Hepatocyte (in vitro differentiated cells): ENCODE data around the gene CAMKK2. TPM values are rescaled to one million over a fixed set of nuclear protein-coding genes. Genes with fewer than 3 reads are reported as not detected.
"Not testable (repeated sequence)": the region's sequence is repeated elsewhere in the genome, so short reads cannot be mapped to it uniquely, and the experiment has no call there.

Experiments
- DNase-seq: peaks from one replicate; pipeline ENCODE4 v3.0.0-alpha.2; 2016; ENCODE audit warnings: low spot score
- H2AFZ ChIP-seq: fragments of 200-600 bp; sonication (generic); 2 replicates; pipeline ENCODE4 v1.6.0; 2016; ENCODE audit warnings: antibody characterized with exemption, mild to moderate bottlenecking
- H3K27ac ChIP-seq: fragments of 200-600 bp; sonication (generic); 2 replicates; pipeline ENCODE4 v1.5.1; 2016; ENCODE audit warnings: mild to moderate bottlenecking
- H3K27me3 ChIP-seq: fragments of 200-600 bp; sonication (generic); 2 replicates; pipeline ENCODE4 v1.6.1; 2016
- H3K36me3 ChIP-seq: fragments of 200-600 bp; sonication (generic); replicated peaks from 2 replicates; pipeline ENCODE4 v1.5.1; 2016; ENCODE audit warnings: low read depth; ENCODE audit not compliant: insufficient read depth
- H3K4me1 ChIP-seq: fragments of 200-600 bp; sonication (generic); 2 replicates; pipeline ENCODE4 v1.5.1; 2016; ENCODE audit warnings: mild to moderate bottlenecking, moderate library complexity; ENCODE audit not compliant: insufficient read depth
- H3K4me2 ChIP-seq: fragments of 200-600 bp; sonication (generic); 2 replicates; pipeline ENCODE4 v1.6.0; 2016
- H3K4me3 ChIP-seq: fragments of 200-600 bp; sonication (generic); 2 replicates; pipeline ENCODE4 v1.5.1; 2016; ENCODE audit warnings: mild to moderate bottlenecking
- H3K79me2 ChIP-seq: fragments of 200-600 bp; sonication (generic); 2 replicates; pipeline ENCODE4 v1.6.0; 2017; ENCODE audit warnings: mild to moderate bottlenecking
- H3K9me2 ChIP-seq: fragments of 200-600 bp; sonication (generic); replicated peaks from 2 replicates; pipeline ENCODE4 v1.6.0; 2017; ENCODE audit warnings: mild to moderate bottlenecking; ENCODE audit not compliant: insufficient read depth
- H3K9me3 ChIP-seq: fragments of 200-600 bp; sonication (generic); 2 replicates; pipeline ENCODE4 v1.5.1; 2016; ENCODE audit warnings: low read depth, mild to moderate bottlenecking
- H4K20me1 ChIP-seq: fragments of 200-600 bp; sonication (generic); 2 replicates; pipeline ENCODE4 v1.6.0; 2016; ENCODE audit warnings: mild to moderate bottlenecking; ENCODE audit not compliant: insufficient read depth, poor library complexity, severe bottlenecking
- EZH2 ChIP-seq: fragments of 200-600 bp; sonication (generic); IDR thresholded peaks from 2 replicates; pipeline ENCODE4 v1.6.1; 2016; ENCODE audit warnings: antibody characterized with exemption, mild to moderate bottlenecking, borderline replicate concordance
- EZH2phosphoT487 ChIP-seq: fragments of 200-600 bp; sonication (generic); IDR thresholded peaks from one replicate; pipeline ENCODE4 v1.6.1; 2018; ENCODE audit warnings: antibody characterized with exemption, mild to moderate bottlenecking, low read depth, moderate library complexity; ENCODE audit not compliant: unreplicated experiment, severe bottlenecking
- WGBS: methylation state at CpG from one replicate; pipeline ENCODE4 v1.1.6; 2016; ENCODE audit warnings: low lambda C conversion rate; ENCODE audit errors: missing lambda C conversion rate; 5-methylcytosine and 5-hydroxymethylcytosine counted together
- polyA plus RNA-seq: library from polyadenylated mRNA; unstranded; fragments of >200 nt; fragmentation: Nextera tagmentation; extraction: Ambion mirVana; gene quantifications from 2 replicates; pipeline ENCODE4 v1.2.1, GENCODE V29; 2016
- total RNA-seq: library from RNA; depleted of rRNA; stranded (reverse); fragments of >200 nt; gene quantifications from 2 replicates; pipeline ENCODE4 v1.2.3, GENCODE V29; 2014
- TF ChIP-seq, protein P1 (sequence below): fragments of 200-600 bp; sonication (generic); IDR thresholded peaks from 2 replicates; pipeline ENCODE4 v1.5.1; 2016; ENCODE audit warnings: antibody characterized with exemption, mild to moderate bottlenecking; ENCODE audit not compliant: poor library complexity

CAMKK2 gene
- total and polyA plus RNA-seq, 2 experiments from 2014 or later, result 21.5 to 21.9 TPM

DNA sequence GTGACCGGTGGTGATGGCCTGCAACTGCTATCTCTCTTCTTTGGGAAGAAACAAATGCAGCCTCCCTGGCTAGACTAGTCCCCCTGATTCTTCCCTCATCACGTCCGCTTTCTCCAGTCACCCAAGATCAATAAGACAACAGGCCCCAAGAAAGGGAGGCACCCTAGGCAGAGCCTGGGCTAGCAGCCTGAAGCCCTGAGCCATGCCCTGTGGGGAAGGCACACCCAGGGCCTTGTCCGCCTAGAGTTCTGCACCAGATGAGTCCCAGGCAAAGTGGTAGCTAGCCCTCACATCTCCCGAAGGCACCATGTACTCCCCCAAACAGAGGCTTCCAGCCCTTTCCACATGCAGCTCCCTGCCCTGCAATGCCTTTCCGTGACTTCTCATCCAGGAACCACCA, 35.1 kb downstream of the CAMKK2 start:
- Histone ChIP-seq H4K20me1 (no peaks in the 10 kb centered on the region), H3K79me2 (no peaks in the 10 kb centered on the region), H3K9me3 (no peaks in the 10 kb centered on the region), H3K36me3 (no peaks in the 10 kb centered on the region), H3K27me3 (no peaks in the 10 kb centered on the region), H3K9me2 (no peaks in the 10 kb centered on the region), H3K4me2 (no peak overlapping the region), H3K4me1 (no peaks in the 10 kb centered on the region), H2AFZ (no peak overlapping the region), H3K4me3 (no peak overlapping the region), H3K27ac (no peak overlapping the region)
- WGBS, result 92% methylated on average over 6 of the region's 6 CpGs
- TF ChIP-seq, protein P1, sequence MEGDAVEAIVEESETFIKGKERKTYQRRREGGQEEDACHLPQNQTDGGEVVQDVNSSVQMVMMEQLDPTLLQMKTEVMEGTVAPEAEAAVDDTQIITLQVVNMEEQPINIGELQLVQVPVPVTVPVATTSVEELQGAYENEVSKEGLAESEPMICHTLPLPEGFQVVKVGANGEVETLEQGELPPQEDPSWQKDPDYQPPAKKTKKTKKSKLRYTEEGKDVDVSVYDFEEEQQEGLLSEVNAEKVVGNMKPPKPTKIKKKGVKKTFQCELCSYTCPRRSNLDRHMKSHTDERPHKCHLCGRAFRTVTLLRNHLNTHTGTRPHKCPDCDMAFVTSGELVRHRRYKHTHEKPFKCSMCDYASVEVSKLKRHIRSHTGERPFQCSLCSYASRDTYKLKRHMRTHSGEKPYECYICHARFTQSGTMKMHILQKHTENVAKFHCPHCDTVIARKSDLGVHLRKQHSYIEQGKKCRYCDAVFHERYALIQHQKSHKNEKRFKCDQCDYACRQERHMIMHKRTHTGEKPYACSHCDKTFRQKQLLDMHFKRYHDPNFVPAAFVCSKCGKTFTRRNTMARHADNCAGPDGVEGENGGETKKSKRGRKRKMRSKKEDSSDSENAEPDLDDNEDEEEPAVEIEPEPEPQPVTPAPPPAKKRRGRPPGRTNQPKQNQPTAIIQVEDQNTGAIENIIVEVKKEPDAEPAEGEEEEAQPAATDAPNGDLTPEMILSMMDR, result no peak
- TF ChIP-seq EZH2phosphoT487 (no peak), EZH2 (no peak)
- DNase-seq, result no peak

DNA sequence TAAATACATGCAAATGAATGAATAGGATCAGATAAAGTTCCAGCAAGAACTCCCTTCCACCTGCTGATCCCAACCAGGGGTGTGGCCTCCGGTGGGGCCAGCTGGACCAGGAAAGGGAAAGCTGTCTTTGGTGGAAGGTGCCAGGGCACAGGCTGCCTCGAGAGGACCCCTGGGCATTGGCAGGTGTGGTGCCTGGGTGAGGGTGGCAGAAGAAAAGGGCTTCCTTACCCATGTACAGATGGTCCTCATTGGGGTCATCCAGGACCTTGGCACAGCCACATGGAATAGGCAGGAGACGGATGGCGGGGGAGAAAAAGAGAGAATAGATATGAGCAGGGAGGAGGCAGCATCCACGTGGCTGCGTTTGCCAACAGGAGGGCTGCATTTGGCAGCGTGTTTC, 36.4 kb downstream of the CAMKK2 start:
- Histone ChIP-seq H3K4me1 (no peaks in the 10 kb centered on the region), H2AFZ (no peak overlapping the region), H3K27ac (no peak overlapping the region), H3K4me3 (no peak overlapping the region), H3K9me2 (no peaks in the 10 kb centered on the region), H3K36me3 (no peaks in the 10 kb centered on the region), H3K79me2 (no peaks in the 10 kb centered on the region), H4K20me1 (no peaks in the 10 kb centered on the region), H3K4me2 (no peak overlapping the region), H3K27me3 (no peaks in the 10 kb centered on the region), H3K9me3 (no peaks in the 10 kb centered on the region)
- WGBS, result 96% methylated on average over 7 of the region's 7 CpGs
- TF ChIP-seq EZH2phosphoT487 (no peak), EZH2 (no peak)
- TF ChIP-seq, protein P1, result no peak
- DNase-seq, result no peak

DNA sequence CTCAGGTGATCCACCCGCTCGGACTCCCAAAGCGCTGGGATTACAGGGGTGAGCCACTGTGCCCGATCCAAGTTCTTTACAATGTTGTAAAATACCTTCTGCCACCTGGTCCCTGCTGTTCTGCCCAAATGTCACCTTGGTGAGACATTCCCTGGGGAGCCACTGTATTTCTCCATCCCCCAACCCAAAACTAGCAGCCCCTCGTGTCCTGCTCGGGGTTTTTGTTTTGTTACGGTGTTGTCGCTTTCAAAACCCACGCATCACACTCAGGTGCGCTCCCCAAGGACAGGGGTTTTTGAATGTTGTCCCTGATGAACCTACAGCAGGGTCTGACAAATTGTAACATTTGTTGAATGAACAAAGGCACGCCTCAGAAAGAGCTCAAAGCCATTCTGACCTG, 37.4 kb downstream of the CAMKK2 start:
- no peaks in the 10 kb centered on the region for H3K27me3 ChIP-seq

DNA sequence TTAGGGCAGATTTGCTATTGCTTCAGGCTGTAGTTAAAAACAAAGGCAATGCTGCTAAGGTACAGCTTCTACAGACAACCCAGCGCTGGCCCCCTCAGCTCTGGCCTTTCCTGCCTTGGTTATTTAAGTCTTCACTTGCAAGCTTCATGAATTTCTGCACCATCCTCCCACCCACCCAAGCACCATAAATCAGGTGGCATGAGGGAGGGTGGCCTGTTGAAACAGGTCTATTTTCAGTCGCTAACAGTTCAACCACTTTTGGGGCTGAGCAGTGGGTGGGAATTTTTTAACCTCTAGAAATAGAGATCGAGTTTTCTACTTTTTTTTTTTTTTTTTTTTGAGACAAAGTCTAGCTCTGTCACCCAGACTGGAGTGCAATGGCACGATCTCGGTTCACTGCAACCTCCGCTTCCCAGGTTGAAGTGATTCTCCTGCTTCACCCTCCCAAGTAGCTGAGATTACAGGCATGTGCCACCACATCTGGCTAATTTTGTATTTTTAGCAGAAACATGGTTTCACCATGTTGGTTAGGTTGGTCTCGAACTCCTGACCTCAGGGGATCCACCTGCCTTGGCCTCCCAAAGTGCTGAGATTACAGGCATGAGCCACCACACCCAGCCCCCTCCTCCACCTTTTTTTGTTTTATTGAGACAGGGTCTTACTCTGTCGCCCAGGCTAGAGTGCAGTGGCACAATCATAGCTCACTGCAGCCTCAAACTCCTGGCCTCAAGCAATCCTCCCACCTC, 38.6 kb downstream of the CAMKK2 start:
- H3K36me3 ChIP-seq, H2AFZ ChIP-seq, H3K4me2 ChIP-seq, H3K4me1 ChIP-seq, H3K9me3 ChIP-seq, H3K79me2 ChIP-seq, H3K27me3 ChIP-seq, H4K20me1 ChIP-seq, H3K27ac ChIP-seq, H3K4me3 ChIP-seq, H3K9me2 ChIP-seq, DNase-seq: not testable (repeated sequence)
- WGBS, result 92% methylated on average over 8 of the region's 8 CpGs

More for the DNA sequence above, 37.4 kb downstream of the CAMKK2 start:
- no peak for DNase-seq
- Histone ChIP-seq H3K4me1 (no peaks in the 10 kb centered on the region), H2AFZ (no peak overlapping the region), H4K20me1 (no peaks in the 10 kb centered on the region), H3K79me2 (no peaks in the 10 kb centered on the region), H3K27ac (no peak overlapping the region), H3K4me3 (no peak overlapping the region), H3K9me2 (no peaks in the 10 kb centered on the region), H3K36me3 (no peaks in the 10 kb centered on the region), H3K4me2 (no peak overlapping the region), H3K9me3 (no peaks in the 10 kb centered on the region)
- no peak for TF ChIP-seq EZH2
- no peak for TF ChIP-seq EZH2phosphoT487
- TF ChIP-seq, protein P1, result no peak
- WGBS, result 98% methylated on average over 11 of the region's 11 CpGs
